HEK293T (cell line): ENCODE measurements around the gene HOXA11.

ENCODE experiments used
- BHLHE40 ChIP-seq: fragments of 450-650 bp; IDR thresholded peaks from 2 replicates; pipeline ENCODE4 v1.6.1; 2016; ENCODE audit warnings: mild to moderate bottlenecking, moderate library complexity, borderline replicate concordance
- HDGF ChIP-seq: fragments of 450-650 bp; IDR thresholded peaks from 2 replicates; pipeline ENCODE4 v1.6.1; 2017; ENCODE audit warnings: antibody characterized with exemption, borderline replicate concordance

DNA sequence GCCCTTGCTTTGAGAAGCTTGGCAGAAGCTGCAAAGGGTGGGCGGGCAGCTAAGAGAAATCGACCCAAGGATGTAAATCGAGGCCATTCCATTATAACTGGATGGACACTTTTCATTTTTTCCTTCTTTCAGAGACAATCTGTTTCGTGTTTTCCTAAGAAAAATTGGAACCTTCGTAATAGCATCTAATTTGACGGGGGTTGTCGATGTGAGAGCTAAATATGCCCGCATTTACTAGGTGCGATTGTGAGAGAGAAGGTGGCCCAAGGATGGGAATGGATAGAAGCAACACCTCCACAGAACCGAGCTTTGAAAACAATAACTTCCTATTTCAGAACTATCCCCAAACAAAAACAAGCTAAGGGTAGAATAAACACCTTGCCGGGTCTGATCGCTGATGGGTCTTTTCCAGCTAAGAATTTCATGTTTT is 53.6 kb downstream of the HOXA11 start:
- TF ChIP-seq BHLHE40 (no peak), HDGF (no peak)
